Ramos (cell line): Measurements from ENCODE around the gene CHST7.

ENCODE experiments used
- in situ Hi-C: fragments of 300-500 bp; cut with MboI; formaldehyde crosslinking; loops from one replicate; pipeline ENCODE4 v1.14.3; 2022; ENCODE audit warnings: low sequenced_read_pairs; ENCODE audit not compliant: unreplicated experiment

Gene CHST7

GRCh38 chrX:46636223-46636622 is 62.7 kb downstream of the CHST7 start:
- in situ Hi-C loops, result no loop called here

GRCh38 chrX:46637938-46638337 is 64.4 kb downstream of the CHST7 start:
- in situ Hi-C loops, result no loop called here

GRCh38 chrX:46642145-46642544 is 68.6 kb downstream of the CHST7 start:
- in situ Hi-C loops, result no loop called here

GRCh38 chrX:46643636-46644035 is 70.1 kb downstream of the CHST7 start:
- in situ Hi-C loops, result no loop called here

- in situ Hi-C loops, result no loop called here
Measured at GRCh38 chrX:46645614-46646013, 72.0 kb downstream of the CHST7 start.

GRCh38 chrX:46647251-46647650 is 73.7 kb downstream of the CHST7 start:
- in situ Hi-C loops, result no loop called here
